Ascending aorta (tissue), 2 donors: Measurements from ENCODE around the gene MEIS2. TPM values are rescaled to one million over a fixed set of nuclear protein-coding genes. Genes with fewer than 3 reads are reported as not detected.

ENCODE experiments used
- DNase-seq, 2 donors: peaks; one replicate each; pipeline ENCODE4 v3.0.0-alpha.2; 2019; ENCODE audit warnings: low spot score in 2 of 2
- H3K27ac ChIP-seq, 2 donors: fragments of 200-600 bp; sonication (generic); one replicate each; pipeline ENCODE4 v1.5.1; 2016 to 2017; ENCODE audit warnings: mild to moderate bottlenecking in 1 of 2
- H3K27me3 ChIP-seq: fragments of 200-600 bp; sonication (generic); one replicate; pipeline ENCODE4 v1.5.1; 2017
- H3K36me3 ChIP-seq, 2 donors: fragments of 200-600 bp; sonication (generic); one replicate each; pipeline ENCODE4 v1.5.1; 2016
- H3K4me1 ChIP-seq, 2 donors: fragments of 200-600 bp; sonication (generic); one replicate each; pipeline ENCODE4 v1.5.1; 2016 to 2017; ENCODE audit warnings: mild to moderate bottlenecking in 1 of 2
- H3K4me3 ChIP-seq, 2 donors: fragments of 200-600 bp; sonication (generic); one replicate each; pipeline ENCODE4 v1.5.1; 2016 to 2017; ENCODE audit warnings: mild to moderate bottlenecking in 1 of 2
- H3K9me3 ChIP-seq, 2 donors: fragments of 200-600 bp; sonication (generic); one replicate each; pipeline ENCODE4 v1.5.1; 2016
- CTCF ChIP-seq, 3 experiments: fragments of 200-600 bp in 2 of 3; fragments of 450-650 bp in 1 of 3; sonication (generic) in 2 of 3; IDR thresholded peaks; one replicate each; pipeline ENCODE4 v1.5.1; 2016 to 2019; ENCODE audit warnings: antibody characterized with exemption in 3 of 3, mild to moderate bottlenecking in 1 of 3, moderate library complexity in 1 of 3
- intact Hi-C: fragments of 100-400 bp; cut with DNase I; formaldehyde crosslinking; loops from one replicate; pipeline ENCODE4 v1.15.1; 2023
- total RNA-seq: library from RNA; depleted of rRNA; stranded (reverse); fragments of >200 nt; gene quantifications from one replicate; pipeline ENCODE4 v1.1.0, GENCODE V29; 2016

Gene MEIS2
- total RNA-seq, 1 donor from 2014 or later = 11.5 TPM

DNA sequence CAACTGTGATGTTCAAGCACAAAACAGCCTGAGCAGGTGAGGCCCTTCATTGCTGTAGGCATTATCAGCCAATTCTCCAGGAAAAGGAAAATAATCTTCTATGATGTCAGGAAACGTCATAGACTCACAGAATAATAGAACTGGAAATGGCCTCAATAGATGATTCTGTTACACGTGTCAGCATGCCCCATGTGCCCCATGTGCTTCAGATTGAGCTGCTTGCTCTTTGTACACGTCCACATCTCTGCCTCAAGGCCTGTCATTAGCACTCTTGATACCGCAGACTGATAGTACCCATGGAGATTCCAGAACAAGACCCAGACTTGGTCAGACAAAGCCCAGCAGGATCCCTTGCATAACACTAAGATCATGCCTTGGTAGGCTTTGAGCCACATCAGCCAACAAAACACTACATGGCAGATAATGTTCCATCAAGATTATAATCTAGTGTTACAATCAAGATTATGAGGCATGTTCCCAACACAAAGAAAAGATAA lies 95.9 kb downstream of the MEIS2 start:
- Histone ChIP-seq H3K27me3 (no peaks in the 10 kb centered on the region), H3K27ac (no peak overlapping the region), H3K4me1 (no peaks in the 10 kb centered on the region), H3K36me3 (peaks cover 7 to 8% of the 10 kb centered on the region in 2 donors), H3K9me3 (no peaks in the 10 kb centered on the region), H3K4me3 (no peak overlapping the region)
- DNase-seq = no peak
- TF ChIP-seq CTCF (IDR thresholded peaks at IDR 0.05) = no peak
- intact Hi-C loops = no loop called here

DNA sequence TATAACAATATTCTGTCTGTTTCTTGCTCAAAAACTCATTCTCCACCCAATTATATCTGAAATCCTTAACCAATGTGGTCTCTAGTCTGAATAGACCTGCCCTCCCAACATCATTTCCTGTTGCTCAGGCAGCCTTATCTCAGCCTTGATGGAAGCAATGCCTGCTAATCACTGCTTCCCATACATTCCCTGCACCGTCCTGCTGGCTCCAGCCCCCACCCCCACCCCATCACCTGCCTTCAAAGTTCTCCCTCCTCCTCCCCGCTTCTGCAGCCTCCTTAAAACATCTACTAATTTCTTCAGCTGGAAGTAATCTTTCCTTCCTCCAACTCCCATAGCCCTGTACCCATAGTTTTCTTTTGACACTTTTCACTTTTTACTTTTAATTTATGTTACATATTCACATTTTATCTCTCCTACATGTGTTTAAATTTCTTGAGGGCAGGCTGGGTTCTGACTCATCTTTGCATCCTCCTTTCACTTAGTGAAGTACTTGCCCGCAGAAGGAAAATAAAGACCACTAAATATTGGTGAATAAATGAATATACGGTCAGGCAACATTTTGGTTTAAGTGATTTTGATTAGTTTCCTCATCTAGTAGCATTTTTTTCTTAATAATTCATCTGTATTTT lies 98.2 kb downstream of the MEIS2 start:
- no peak for TF ChIP-seq CTCF (IDR thresholded peaks at IDR 0.05)
- H3K27me3 ChIP-seq = no peaks in the 10 kb centered on the region
- no peak overlapping the region for H3K27ac ChIP-seq
- H3K4me1 ChIP-seq = no peaks in the 10 kb centered on the region
- intact Hi-C loops = no loop called here
- H3K4me3 ChIP-seq = no peak overlapping the region
- DNase-seq = no peak
- H3K36me3 ChIP-seq = peaks cover 7 to 8% of the 10 kb centered on the region in 2 donors
- no peaks in the 10 kb centered on the region for H3K9me3 ChIP-seq

GRCh38 chr15:37001417-37001816 lies 98.9 kb downstream of the MEIS2 start:
- no peaks in the 10 kb centered on the region for H3K27me3 ChIP-seq
- DNase-seq = no peak
- intact Hi-C loops = no loop called here
- no peak overlapping the region for H3K4me3 ChIP-seq
- H3K4me1 ChIP-seq = no peaks in the 10 kb centered on the region
- no peak overlapping the region for H3K27ac ChIP-seq
- peaks cover 7 to 8% of the 10 kb centered on the region in 2 donors for H3K36me3 ChIP-seq
- no peaks in the 10 kb centered on the region for H3K9me3 ChIP-seq
- no peak for TF ChIP-seq CTCF (IDR thresholded peaks at IDR 0.05)

DNA sequence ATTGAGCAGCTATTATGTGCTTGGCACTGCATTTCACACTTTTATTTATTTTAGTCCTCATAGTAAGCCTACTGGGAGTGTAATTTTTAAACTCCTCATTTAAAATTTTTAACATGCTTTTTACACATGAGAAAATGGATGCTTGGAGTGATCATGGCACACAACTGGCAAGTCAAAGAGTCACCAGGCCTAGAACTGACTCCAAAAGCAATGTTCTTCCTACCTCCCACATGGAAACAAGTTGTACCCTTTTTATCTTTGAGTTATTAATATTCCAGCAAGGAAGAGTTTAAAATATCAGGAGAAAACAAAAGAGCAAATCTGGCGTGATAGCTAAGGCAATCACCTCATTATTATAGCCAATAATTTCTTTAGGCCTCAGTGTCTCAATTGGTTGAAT lies 100.6 kb downstream of the MEIS2 start:
- intact Hi-C loops = no loop called here
- Histone ChIP-seq H3K4me3 (no peak overlapping the region), H3K27ac (no peak overlapping the region), H3K4me1 (no peaks in the 10 kb centered on the region), H3K27me3 (no peaks in the 10 kb centered on the region), H3K36me3 (no peaks in the 10 kb centered on the region), H3K9me3 (no peaks in the 10 kb centered on the region)
- TF ChIP-seq CTCF (IDR thresholded peaks at IDR 0.05) = no peak
- no peak for DNase-seq

DNA sequence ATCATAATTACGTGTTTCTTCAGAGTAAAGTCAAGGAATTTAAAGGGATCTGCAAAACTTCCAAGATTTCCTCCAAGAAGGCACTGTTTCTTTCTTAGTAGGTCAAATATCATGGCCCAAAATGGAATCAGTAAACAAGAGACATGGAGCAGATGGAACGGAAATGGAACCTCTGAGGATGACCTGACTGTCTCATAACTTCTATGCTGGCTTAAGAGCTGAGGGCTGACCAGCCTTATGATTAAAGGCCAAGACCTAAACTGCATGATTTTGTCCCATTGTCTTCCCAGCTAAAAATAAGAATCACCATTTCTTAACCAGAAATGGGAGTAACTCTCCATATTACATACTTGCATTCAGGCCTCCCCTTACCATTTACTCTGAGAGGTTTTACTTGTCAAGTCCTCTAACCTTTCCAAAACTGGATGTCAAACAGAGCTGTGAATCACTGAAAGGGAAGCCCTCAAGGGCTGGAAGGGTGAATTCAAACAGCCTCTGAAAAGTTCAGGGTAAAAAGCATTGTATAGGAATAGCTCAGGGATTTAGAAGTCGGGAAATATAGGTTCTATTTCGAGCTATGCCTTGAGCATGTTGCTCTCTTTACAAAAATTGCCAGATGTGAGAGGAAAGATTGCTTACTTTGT lies 103.7 kb downstream of the MEIS2 start:
- TF ChIP-seq CTCF (IDR thresholded peaks at IDR 0.05) = no peak
- H3K36me3 ChIP-seq = no peaks in the 10 kb centered on the region
- H3K4me3 ChIP-seq = no peak overlapping the region
- DNase-seq = no peak
- no peaks in the 10 kb centered on the region for H3K27me3 ChIP-seq
- no peaks in the 10 kb centered on the region for H3K9me3 ChIP-seq
- H3K4me1 ChIP-seq = no peaks in the 10 kb centered on the region
- H3K27ac ChIP-seq = no peak overlapping the region
- intact Hi-C loops = no loop called here
